ENCODE data around the gene IKZF1. TPM values are rescaled to one million over a fixed set of nuclear protein-coding genes. Genes with fewer than 3 reads are reported as not detected.

Gene IKZF1
- total RNA-seq, 3 donors from 2014 or later, result 7.8 to 14.9 (median 8.8) TPM

GRCh38 chr7:50265968-50266634, 38.4 kb upstream of the IKZF1 start:
- Histone ChIP-seq H3K4me1 (ENCODE audit: low read depth) (no peaks in the 10 kb centered on the region), H3K36me3 (ENCODE audit: low read depth) (no peaks in the 10 kb centered on the region), H3K4me3 (no peak overlapping the region), H3K9me3 (no peaks in the 10 kb centered on the region)
- no peak for TF ChIP-seq CTCF (IDR thresholded peaks at IDR 0.05)
- ATAC-seq (peak; percentile 9), DNase-seq (no peak)
- intact Hi-C loops (cut with DNase I, micrococcal nuclease), result no loop called here

GRCh38 chr7:50266635-50267386, 37.7 kb upstream of the IKZF1 start:
- Histone ChIP-seq H3K9me3 (no peaks in the 10 kb centered on the region), H3K4me1 (ENCODE audit: low read depth) (no peaks in the 10 kb centered on the region), H3K4me3 (no peak overlapping the region), H3K36me3 (ENCODE audit: low read depth) (no peaks in the 10 kb centered on the region)
- intact Hi-C loops (cut with DNase I, micrococcal nuclease), result no loop called here
- peak; percentile 56 to 86 (median 66) for DNase-seq
- no peak for TF ChIP-seq CTCF (IDR thresholded peaks at IDR 0.05)
- ATAC-seq, result peak; percentile 86

- ATAC-seq, result no peak
- Histone ChIP-seq H3K9me3 (no peaks in the 10 kb centered on the region), H3K36me3 (ENCODE audit: low read depth) (no peaks in the 10 kb centered on the region), H3K4me1 (ENCODE audit: low read depth) (no peaks in the 10 kb centered on the region), H3K4me3 (no peak overlapping the region)
- intact Hi-C loops (cut with DNase I, micrococcal nuclease), result no loop called here
- no peak for TF ChIP-seq CTCF (IDR thresholded peaks at IDR 0.05)
- DNase-seq, result peak in 1 of 3 donors; percentile 29
Observed at GRCh38 chr7:50267525-50268041, 36.9 kb upstream of the IKZF1 start.

- peak; percentile 6 for ATAC-seq
- Histone ChIP-seq H3K36me3 (ENCODE audit: low read depth) (no peaks in the 10 kb centered on the region), H3K4me3 (no peak overlapping the region), H3K4me1 (ENCODE audit: low read depth) (no peaks in the 10 kb centered on the region), H3K9me3 (no peaks in the 10 kb centered on the region)
- DNase-seq, result no peak
- no peak for TF ChIP-seq CTCF (IDR thresholded peaks at IDR 0.05)
- intact Hi-C loops (cut with DNase I, micrococcal nuclease), result no loop called here
Observed at GRCh38 chr7:50268223-50268622, 36.3 kb upstream of the IKZF1 start.

- no peaks in the 10 kb centered on the region for H3K4me1 ChIP-seq (ENCODE audit: low read depth)
- no peaks in the 10 kb centered on the region for H3K9me3 ChIP-seq
- DNase-seq (no peak), ATAC-seq (no peak)
- intact Hi-C loops (cut with DNase I, micrococcal nuclease), result no loop called here
- no peak for TF ChIP-seq CTCF (IDR thresholded peaks at IDR 0.05)
- no peaks in the 10 kb centered on the region for H3K36me3 ChIP-seq (ENCODE audit: low read depth)
- H3K4me3 ChIP-seq, result no peak overlapping the region
Observed at GRCh38 chr7:50268990-50269389, 35.5 kb upstream of the IKZF1 start.
